DMS153 (cell line): ENCODE results near the gene U2AF1L4.
A peak's percentile ranks its signal among the peaks of the same experiment; 100 is the strongest.

ENCODE experiments used
- DNase-seq: peaks from one replicate; lab custom pipeline; 2025; lab: John Stamatoyannopoulos, UW

U2AF1L4 gene

GRCh38 chr19:35740423-35741202 is 4.6 kb downstream of the U2AF1L4 start:
- peak; percentile 96 for DNase-seq

- DNase-seq: no peak
These were observed 5.2 kb downstream of the U2AF1L4 start for GRCh38 chr19:35740108-35740422.

- DNase-seq: no peak
These were observed 5.7 kb downstream of the U2AF1L4 start for GRCh38 chr19:35739275-35740107.

- DNase-seq: no peak
These were observed 6.4 kb downstream of the U2AF1L4 start for GRCh38 chr19:35738887-35739229.

- no peak for DNase-seq
These were observed 7.0 kb downstream of the U2AF1L4 start for GRCh38 chr19:35738021-35738886.

GRCh38 chr19:35736913-35737886 is 8.0 kb downstream of the U2AF1L4 start:
- DNase-seq: no peak

- no peak for DNase-seq
These were observed 10.3 kb downstream of the U2AF1L4 start for GRCh38 chr19:35734889-35735288.

GRCh38 chr19:35734273-35734672 is 10.9 kb downstream of the U2AF1L4 start:
- DNase-seq: no peak

- no peak for DNase-seq
These were observed 11.8 kb downstream of the U2AF1L4 start for GRCh38 chr19:35733180-35734125.

- no peak for DNase-seq
These were observed 12.6 kb downstream of the U2AF1L4 start for GRCh38 chr19:35732540-35733179.

GRCh38 chr19:35731779-35732405 is 13.3 kb downstream of the U2AF1L4 start:
- no peak for DNase-seq

- no peak for DNase-seq
These were observed 13.9 kb downstream of the U2AF1L4 start for GRCh38 chr19:35731353-35731752.

GRCh38 chr19:35730326-35730725 is 14.9 kb downstream of the U2AF1L4 start:
- no peak for DNase-seq

GRCh38 chr19:35729763-35730162 is 15.5 kb downstream of the U2AF1L4 start:
- DNase-seq: no peak

- no peak for DNase-seq
These were observed 16.2 kb downstream of the U2AF1L4 start for GRCh38 chr19:35729021-35729420.

- no peak for DNase-seq
These were observed 17.1 kb downstream of the U2AF1L4 start for GRCh38 chr19:35727956-35728706.

- no peak for DNase-seq
These were observed 17.9 kb downstream of the U2AF1L4 start for GRCh38 chr19:35727053-35727955.
